Calu3 (cell line): ENCODE measurements around the gene OSTF1. TPM values are rescaled to one million over a fixed set of nuclear protein-coding genes. Genes with fewer than 3 reads are reported as not detected.

Experiments
- BruUV-seq: library from RNA; stranded (reverse); fragments of 400-500 nt; replicated peaks from 2 replicates; lab custom pipeline; 2021; lab: Mats Ljungman, UMichigan
- CTCF ChIA-PET: fragments of 300-600 bp; sonication (Branson Sonifier 250); formaldehyde crosslinking; loops from one replicate; lab custom pipeline; 2022; ENCODE audit warnings: antibody characterized with exemption; lab: Charles Lee
- DNase-seq: peaks from one replicate; pipeline ENCODE4 v3.0.0; 2022
- H3K27ac Mint-ChIP-seq: one replicate; pipeline ENCODE4 v1.8.0; 2022; ENCODE audit warnings: mixed read lengths; ENCODE audit not compliant: unreplicated experiment
- H3K27me3 Mint-ChIP-seq: one replicate; pipeline ENCODE4 v1.8.0; 2022; ENCODE audit warnings: mixed read lengths; ENCODE audit not compliant: unreplicated experiment
- H3K36me3 Mint-ChIP-seq: one replicate; pipeline ENCODE4 v1.8.0; 2022; ENCODE audit warnings: mild to moderate bottlenecking, moderate library complexity, mixed read lengths; ENCODE audit not compliant: insufficient read depth, unreplicated experiment
- H3K4me1 Mint-ChIP-seq: one replicate; pipeline ENCODE4 v1.8.0; 2022; ENCODE audit warnings: mild to moderate bottlenecking, low read depth, mixed read lengths; ENCODE audit not compliant: unreplicated experiment
- H3K4me3 Mint-ChIP-seq: one replicate; pipeline ENCODE4 v1.8.0; 2022; ENCODE audit warnings: mild to moderate bottlenecking, low read depth, moderate library complexity, mixed read lengths; ENCODE audit not compliant: unreplicated experiment
- H3K9me3 Mint-ChIP-seq: one replicate; pipeline ENCODE4 v1.8.0; 2022; ENCODE audit warnings: low read depth, mixed read lengths; ENCODE audit not compliant: unreplicated experiment
- CTCF ChIP-seq: fragments of 200-600 bp; IDR thresholded peaks from one replicate; pipeline ENCODE4 v1.8.0; 2022; ENCODE audit warnings: antibody characterized with exemption; ENCODE audit not compliant: unreplicated experiment
- intact Hi-C: fragments of 100-400 bp; cut with micrococcal nuclease; formaldehyde crosslinking; loops from one replicate; pipeline ENCODE4 v1.10.0; 2022; ENCODE audit not compliant: unreplicated experiment
- total RNA-seq: library from RNA; stranded (reverse); gene quantifications from 2 replicates; pipeline ENCODE4 v1.2.3, GENCODE V29; 2022

The OSTF1 gene
- total RNA-seq, 1 experiment from 2014 or later: 29.7 TPM

DNA sequence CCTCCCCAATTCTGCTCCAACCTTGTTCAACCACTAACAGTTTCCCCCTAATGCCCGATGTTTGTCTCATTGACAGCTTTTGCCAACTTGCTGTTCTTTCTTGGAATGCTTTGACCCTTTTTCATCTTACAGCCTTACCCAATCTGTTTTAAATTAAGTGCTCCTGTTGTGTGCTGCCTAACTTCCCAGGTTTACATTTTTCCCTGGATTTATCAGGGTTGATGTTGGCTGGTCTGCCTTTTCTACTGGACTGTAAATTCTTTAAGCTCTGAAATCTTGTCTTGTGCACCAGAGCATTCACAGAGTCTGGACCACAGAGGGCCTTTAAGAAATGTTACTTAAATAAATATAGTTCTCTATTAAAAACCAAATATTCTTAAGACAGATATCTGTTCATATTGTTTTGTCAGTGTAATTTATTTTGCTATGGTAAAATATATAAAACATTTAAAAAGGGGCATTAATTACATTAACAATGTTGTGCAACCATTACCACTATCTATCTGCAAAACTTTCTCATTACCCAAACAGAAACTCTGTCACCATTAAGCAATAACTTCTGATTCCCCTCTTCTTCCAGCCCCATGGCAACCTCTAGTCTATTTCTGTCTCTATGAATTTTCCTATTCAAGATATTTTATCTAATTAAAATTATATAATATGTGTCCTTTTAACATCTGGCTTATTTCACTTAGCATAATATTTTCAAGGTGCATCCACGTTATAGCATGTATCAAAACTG, 73.0 kb downstream of the OSTF1 start:
- H3K4me3 Mint-ChIP-seq: no peak overlapping the region
- no peak overlapping the region for H3K27ac Mint-ChIP-seq
- no peaks in the 10 kb centered on the region for H3K4me1 Mint-ChIP-seq
- no peaks in the 10 kb centered on the region for H3K27me3 Mint-ChIP-seq
- no TSS peak for BruUV-seq
- no peak for DNase-seq
- CTCF ChIA-PET: no interaction called here
- no peaks in the 10 kb centered on the region for H3K36me3 Mint-ChIP-seq
- no peaks in the 10 kb centered on the region for H3K9me3 Mint-ChIP-seq
- no peak for TF ChIP-seq CTCF
- intact Hi-C loops: no loop called here

DNA sequence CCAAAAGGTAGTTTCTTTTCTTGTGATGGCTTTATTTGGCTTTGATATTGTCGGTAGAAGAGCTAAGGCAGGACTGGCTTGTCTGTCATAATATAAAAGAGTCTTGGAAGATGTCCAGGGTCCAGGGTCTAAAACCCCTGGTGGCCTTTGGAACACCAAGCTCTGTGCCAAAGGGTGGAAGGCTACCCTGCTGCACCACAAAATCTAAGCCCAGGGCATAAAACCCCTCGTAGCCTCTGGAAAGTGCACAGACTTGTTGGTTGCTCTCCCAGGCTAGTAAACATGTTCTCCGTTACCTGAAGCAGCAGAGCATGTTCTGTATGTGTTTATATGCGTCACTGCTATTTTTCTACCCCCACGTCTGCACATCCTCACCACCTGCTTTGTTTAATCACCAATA, 75.5 kb downstream of the OSTF1 start:
- Mint-ChIP-seq H3K4me1 (no peaks in the 10 kb centered on the region), H3K27me3 (no peaks in the 10 kb centered on the region), H3K36me3 (no peaks in the 10 kb centered on the region), H3K27ac (no peak overlapping the region), H3K4me3 (no peak overlapping the region), H3K9me3 (peaks cover 5% of the 10 kb centered on the region)
- intact Hi-C loops: no loop called here
- CTCF ChIA-PET: no interaction called here
- TF ChIP-seq CTCF: no peak
- DNase-seq: no peak
- no TSS peak for BruUV-seq

- intact Hi-C loops: no loop called here
- no peak for DNase-seq
- peaks cover 5% of the 10 kb centered on the region for H3K9me3 Mint-ChIP-seq
- H3K4me3 Mint-ChIP-seq: no peak overlapping the region
- no peak overlapping the region for H3K27ac Mint-ChIP-seq
- CTCF ChIA-PET: no interaction called here
- BruUV-seq: no TSS peak
- no peak for TF ChIP-seq CTCF
- H3K36me3 Mint-ChIP-seq: no peaks in the 10 kb centered on the region
- H3K4me1 Mint-ChIP-seq: no peaks in the 10 kb centered on the region
- H3K27me3 Mint-ChIP-seq: no peaks in the 10 kb centered on the region
Observed at GRCh38 chr9:75164573-75164972, 76.3 kb downstream of the OSTF1 start.

DNA sequence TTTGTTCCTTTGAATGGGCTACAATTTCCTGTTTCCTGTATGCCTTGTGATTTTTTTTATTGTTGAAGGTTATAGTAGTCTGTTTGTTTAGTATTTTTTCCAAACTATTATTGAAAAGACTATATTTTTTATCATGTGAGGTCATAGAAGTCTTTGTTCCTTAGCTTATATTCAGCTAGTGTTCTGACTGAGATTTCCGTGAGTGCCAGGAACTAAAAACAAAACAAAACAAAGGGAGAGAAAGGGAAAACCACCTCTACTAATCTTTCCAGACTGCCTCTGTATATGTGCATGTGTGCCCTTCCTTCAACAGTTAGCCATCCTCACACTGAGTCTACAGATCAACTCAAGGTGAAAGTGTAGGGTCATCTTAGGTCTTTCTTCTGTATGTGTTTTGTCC, 79.0 kb downstream of the OSTF1 start:
- Mint-ChIP-seq H3K27me3 (no peaks in the 10 kb centered on the region), H3K27ac (no peak overlapping the region), H3K9me3 (peaks cover 5% of the 10 kb centered on the region), H3K4me3 (no peak overlapping the region), H3K36me3 (no peaks in the 10 kb centered on the region), H3K4me1 (no peaks in the 10 kb centered on the region)
- no peak for TF ChIP-seq CTCF
- no peak for DNase-seq
- CTCF ChIA-PET: no interaction called here
- no TSS peak for BruUV-seq
- intact Hi-C loops: no loop called here
